ENCODE measurements around the gene GRIN2D. TPM values are rescaled to one million over a fixed set of nuclear protein-coding genes. Genes with fewer than 3 reads are reported as not detected.

Gene GRIN2D
- total RNA-seq, 1 donor from 2014 or later = 21.7 TPM

DNA sequence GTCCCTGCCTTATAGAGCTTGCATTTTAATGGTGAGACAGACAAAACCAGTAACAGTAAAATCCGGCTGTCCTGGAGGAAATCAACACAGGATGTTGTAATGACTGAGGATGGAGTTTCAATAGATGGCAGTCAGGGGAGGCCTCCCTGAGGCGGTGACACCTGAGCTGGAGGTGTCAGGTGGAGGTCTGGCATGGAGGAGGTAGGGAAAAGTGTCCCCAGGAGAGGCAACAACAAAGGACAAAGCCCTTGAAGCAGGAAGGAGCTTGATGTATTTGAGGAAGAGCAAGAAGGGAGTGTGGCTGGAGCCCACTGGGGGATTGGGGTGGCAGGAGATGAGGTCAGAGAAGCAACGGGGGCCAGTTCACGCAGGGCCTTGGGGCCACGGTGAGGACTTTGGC lies 7.8 kb downstream of the GRIN2D start:
- Mint-ChIP-seq H3K4me3 (ENCODE audit: unreplicated experiment) (no peak overlapping the region), H3K9me3 (ENCODE audit: unreplicated experiment) (peaks cover 17% of the 10 kb centered on the region), H3K27ac (ENCODE audit: unreplicated experiment) (peak overlapping the region; percentile 1), H3K4me1 (ENCODE audit: low read depth, unreplicated experiment) (peaks cover 24% of the 10 kb centered on the region), H3K27me3 (ENCODE audit: unreplicated experiment) (peaks cover 21% of the 10 kb centered on the region), H3K36me3 (ENCODE audit: unreplicated experiment) (peaks cover 6% of the 10 kb centered on the region)
- DNase-seq = no peak
- TF ChIP-seq, protein P1, sequence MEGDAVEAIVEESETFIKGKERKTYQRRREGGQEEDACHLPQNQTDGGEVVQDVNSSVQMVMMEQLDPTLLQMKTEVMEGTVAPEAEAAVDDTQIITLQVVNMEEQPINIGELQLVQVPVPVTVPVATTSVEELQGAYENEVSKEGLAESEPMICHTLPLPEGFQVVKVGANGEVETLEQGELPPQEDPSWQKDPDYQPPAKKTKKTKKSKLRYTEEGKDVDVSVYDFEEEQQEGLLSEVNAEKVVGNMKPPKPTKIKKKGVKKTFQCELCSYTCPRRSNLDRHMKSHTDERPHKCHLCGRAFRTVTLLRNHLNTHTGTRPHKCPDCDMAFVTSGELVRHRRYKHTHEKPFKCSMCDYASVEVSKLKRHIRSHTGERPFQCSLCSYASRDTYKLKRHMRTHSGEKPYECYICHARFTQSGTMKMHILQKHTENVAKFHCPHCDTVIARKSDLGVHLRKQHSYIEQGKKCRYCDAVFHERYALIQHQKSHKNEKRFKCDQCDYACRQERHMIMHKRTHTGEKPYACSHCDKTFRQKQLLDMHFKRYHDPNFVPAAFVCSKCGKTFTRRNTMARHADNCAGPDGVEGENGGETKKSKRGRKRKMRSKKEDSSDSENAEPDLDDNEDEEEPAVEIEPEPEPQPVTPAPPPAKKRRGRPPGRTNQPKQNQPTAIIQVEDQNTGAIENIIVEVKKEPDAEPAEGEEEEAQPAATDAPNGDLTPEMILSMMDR (IDR thresholded peaks at IDR 0.05; ENCODE audit: partially characterized antibody, unreplicated experiment) = no peak

DNA sequence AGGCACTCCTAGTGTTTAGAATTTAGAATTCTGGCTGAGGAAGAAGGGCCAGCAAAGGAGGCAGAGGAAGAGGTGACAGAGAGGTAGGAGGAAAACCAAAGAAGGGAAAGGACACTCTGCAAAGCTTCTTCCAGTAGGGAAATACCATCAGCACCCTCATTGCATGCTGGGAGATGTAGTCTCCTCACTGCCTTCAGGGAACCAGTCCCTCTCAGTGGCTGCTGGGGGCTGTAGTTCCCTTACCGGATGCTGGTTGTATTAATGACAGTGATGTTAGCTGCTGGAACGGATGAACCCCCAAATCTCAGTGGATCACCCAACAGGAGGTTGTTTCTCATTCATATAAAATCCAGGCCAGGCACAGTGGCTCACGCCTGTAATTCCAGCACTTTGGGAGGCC lies 10.1 kb downstream of the GRIN2D start:
- Mint-ChIP-seq H3K4me3 (ENCODE audit: unreplicated experiment) (no peak overlapping the region), H3K36me3 (ENCODE audit: unreplicated experiment) (peaks cover 6% of the 10 kb centered on the region), H3K27ac (ENCODE audit: unreplicated experiment) (peak overlapping the region; percentile 45), H3K4me1 (ENCODE audit: low read depth, unreplicated experiment) (peaks cover 17% of the 10 kb centered on the region), H3K27me3 (ENCODE audit: unreplicated experiment) (peaks cover 13% of the 10 kb centered on the region), H3K9me3 (ENCODE audit: unreplicated experiment) (peaks cover 10% of the 10 kb centered on the region)
- TF ChIP-seq, protein P1 (IDR thresholded peaks at IDR 0.05; ENCODE audit: partially characterized antibody, unreplicated experiment) = no peak
- DNase-seq = peak; percentile 67

DNA sequence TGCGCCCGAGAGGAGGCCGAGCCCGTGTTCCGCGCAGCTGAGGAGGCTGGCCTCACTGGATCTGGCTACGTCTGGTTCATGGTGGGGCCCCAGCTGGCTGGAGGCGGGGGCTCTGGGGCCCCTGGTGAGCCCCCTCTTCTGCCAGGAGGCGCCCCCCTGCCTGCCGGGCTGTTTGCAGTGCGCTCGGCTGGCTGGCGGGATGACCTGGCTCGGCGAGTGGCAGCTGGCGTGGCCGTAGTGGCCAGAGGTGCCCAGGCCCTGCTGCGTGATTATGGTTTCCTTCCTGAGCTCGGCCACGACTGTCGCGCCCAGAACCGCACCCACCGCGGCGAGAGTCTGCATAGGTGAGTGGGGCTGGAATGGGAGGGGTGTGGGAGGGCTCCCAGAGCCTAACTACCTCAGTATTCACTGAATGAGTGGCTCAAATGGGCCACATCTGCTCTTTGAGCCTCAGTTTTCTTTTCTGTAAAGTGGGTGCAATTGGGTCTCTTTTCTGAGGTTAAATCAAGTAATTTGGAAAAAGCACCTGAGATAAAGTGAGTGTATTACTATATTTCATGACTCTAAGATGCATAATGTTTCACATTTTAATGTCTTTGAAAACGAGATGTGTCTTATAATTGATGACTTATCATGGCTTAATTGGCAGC lies 11.7 kb downstream of the GRIN2D start:
- Mint-ChIP-seq H3K9me3 (ENCODE audit: unreplicated experiment) (peaks cover 6% of the 10 kb centered on the region), H3K4me1 (ENCODE audit: low read depth, unreplicated experiment) (peaks cover 18% of the 10 kb centered on the region), H3K4me3 (ENCODE audit: unreplicated experiment) (no peak overlapping the region), H3K27ac (ENCODE audit: unreplicated experiment) (no peak overlapping the region), H3K27me3 (ENCODE audit: unreplicated experiment) (peaks cover 3% of the 10 kb centered on the region), H3K36me3 (ENCODE audit: unreplicated experiment) (peaks cover 6% of the 10 kb centered on the region)
- TF ChIP-seq, protein P1 (IDR thresholded peaks at IDR 0.05; ENCODE audit: partially characterized antibody, unreplicated experiment) = no peak
- DNase-seq = no peak

DNA sequence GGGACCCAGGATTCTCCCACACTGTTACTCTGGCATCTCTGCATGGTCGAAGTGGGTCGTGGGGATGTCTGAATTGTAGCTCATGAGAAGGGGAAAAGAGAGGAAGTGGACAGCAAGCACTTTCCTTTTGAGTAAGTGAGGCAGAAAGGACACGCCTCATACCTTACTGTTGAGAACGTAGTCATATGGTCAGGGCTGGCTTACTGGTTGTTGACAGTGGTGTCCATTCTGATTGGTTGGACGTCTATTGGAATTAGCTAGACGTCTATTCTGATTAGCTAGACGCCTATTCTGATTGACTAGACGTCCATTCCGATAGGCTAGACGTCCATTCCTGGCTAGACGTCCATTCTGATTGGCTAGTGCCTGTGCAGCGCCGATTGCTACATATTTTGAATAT lies 12.4 kb downstream of the GRIN2D start:
- H3K9me3 Mint-ChIP-seq (ENCODE audit: unreplicated experiment) = peaks cover 3% of the 10 kb centered on the region
- DNase-seq = no peak
- H3K27ac Mint-ChIP-seq (ENCODE audit: unreplicated experiment) = no peak overlapping the region
- H3K4me3 Mint-ChIP-seq (ENCODE audit: unreplicated experiment) = no peak overlapping the region
- H3K4me1 Mint-ChIP-seq (ENCODE audit: low read depth, unreplicated experiment) = peaks cover 18% of the 10 kb centered on the region
- peaks cover 3% of the 10 kb centered on the region for H3K27me3 Mint-ChIP-seq (ENCODE audit: unreplicated experiment)
- TF ChIP-seq, protein P1 (IDR thresholded peaks at IDR 0.05; ENCODE audit: partially characterized antibody, unreplicated experiment) = no peak
- H3K36me3 Mint-ChIP-seq (ENCODE audit: unreplicated experiment) = peaks cover 6% of the 10 kb centered on the region

DNA sequence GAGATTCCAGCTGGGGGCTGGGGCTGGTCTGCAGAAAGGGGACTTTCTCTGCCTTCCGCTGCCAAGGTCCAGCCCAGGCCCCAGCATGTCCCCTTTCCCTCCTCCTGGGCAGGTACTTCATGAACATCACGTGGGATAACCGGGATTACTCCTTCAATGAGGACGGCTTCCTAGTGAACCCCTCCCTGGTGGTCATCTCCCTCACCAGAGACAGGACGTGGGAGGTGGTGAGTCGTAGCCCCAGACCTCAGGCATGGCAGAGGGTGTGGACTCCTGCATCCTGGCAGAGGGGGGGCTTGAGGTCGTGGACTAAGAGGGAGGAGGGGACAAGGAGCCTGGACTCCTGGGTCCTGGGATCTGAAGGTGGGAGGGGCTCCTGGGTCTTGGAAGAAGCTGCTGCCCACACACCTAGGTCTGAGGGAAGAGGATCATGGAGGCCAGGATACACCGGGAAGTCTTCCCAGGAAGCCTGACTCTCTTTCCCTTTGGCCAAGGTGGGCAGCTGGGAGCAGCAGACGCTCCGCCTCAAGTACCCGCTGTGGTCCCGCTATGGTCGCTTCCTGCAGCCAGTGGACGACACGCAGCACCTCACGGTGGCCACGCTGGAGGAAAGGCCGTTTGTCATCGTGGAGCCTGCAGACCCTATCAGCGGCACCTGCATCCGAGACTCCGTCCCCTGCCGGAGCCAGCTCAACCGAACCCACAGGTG lies 20.6 kb downstream of the GRIN2D start:
- TF ChIP-seq, protein P1 (IDR thresholded peaks at IDR 0.05; ENCODE audit: partially characterized antibody, unreplicated experiment) = no peak
- H3K4me1 Mint-ChIP-seq (ENCODE audit: low read depth, unreplicated experiment) = peaks cover 11% of the 10 kb centered on the region
- no peaks in the 10 kb centered on the region for H3K36me3 Mint-ChIP-seq (ENCODE audit: unreplicated experiment)
- no peak overlapping the region for H3K27ac Mint-ChIP-seq (ENCODE audit: unreplicated experiment)
- no peak overlapping the region for H3K4me3 Mint-ChIP-seq (ENCODE audit: unreplicated experiment)
- peaks cover 8% of the 10 kb centered on the region for H3K27me3 Mint-ChIP-seq (ENCODE audit: unreplicated experiment)
- no peak for DNase-seq
- no peaks in the 10 kb centered on the region for H3K9me3 Mint-ChIP-seq (ENCODE audit: unreplicated experiment)

Measured in glutamatergic neuron (in vitro differentiated cells).